ENCODE results near the gene SPTY2D1.
"Not testable (repeated sequence)": the region's sequence is repeated elsewhere in the genome, so short reads cannot be mapped to it uniquely, and the experiment has no call there.

The SPTY2D1 gene, protein sequence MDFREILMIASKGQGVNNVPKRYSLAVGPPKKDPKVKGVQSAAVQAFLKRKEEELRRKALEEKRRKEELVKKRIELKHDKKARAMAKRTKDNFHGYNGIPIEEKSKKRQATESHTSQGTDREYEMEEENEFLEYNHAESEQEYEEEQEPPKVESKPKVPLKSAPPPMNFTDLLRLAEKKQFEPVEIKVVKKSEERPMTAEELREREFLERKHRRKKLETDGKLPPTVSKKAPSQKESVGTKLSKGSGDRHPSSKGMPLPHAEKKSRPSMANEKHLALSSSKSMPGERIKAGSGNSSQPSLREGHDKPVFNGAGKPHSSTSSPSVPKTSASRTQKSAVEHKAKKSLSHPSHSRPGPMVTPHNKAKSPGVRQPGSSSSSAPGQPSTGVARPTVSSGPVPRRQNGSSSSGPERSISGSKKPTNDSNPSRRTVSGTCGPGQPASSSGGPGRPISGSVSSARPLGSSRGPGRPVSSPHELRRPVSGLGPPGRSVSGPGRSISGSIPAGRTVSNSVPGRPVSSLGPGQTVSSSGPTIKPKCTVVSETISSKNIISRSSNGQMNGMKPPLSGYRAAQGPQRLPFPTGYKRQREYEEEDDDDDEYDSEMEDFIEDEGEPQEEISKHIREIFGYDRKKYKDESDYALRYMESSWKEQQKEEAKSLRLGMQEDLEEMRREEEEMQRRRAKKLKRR

GRCh38 chr11:18634140-18635032, at the start of gene SPTY2D1:
SPTY2D1 (minus strand) TSS chr11:18634342; CDS start chr11:18634257, 85 bp downstream.
- H3K4me3 ChIP-seq (ENCODE audit: low read depth, low read length): peak within 1 kb of the TSS; percentile 95
- DNase-seq (ENCODE audit: low read depth): peak; percentile 99
- TF ChIP-seq, protein P1, sequence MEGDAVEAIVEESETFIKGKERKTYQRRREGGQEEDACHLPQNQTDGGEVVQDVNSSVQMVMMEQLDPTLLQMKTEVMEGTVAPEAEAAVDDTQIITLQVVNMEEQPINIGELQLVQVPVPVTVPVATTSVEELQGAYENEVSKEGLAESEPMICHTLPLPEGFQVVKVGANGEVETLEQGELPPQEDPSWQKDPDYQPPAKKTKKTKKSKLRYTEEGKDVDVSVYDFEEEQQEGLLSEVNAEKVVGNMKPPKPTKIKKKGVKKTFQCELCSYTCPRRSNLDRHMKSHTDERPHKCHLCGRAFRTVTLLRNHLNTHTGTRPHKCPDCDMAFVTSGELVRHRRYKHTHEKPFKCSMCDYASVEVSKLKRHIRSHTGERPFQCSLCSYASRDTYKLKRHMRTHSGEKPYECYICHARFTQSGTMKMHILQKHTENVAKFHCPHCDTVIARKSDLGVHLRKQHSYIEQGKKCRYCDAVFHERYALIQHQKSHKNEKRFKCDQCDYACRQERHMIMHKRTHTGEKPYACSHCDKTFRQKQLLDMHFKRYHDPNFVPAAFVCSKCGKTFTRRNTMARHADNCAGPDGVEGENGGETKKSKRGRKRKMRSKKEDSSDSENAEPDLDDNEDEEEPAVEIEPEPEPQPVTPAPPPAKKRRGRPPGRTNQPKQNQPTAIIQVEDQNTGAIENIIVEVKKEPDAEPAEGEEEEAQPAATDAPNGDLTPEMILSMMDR (IDR thresholded peaks at IDR 0.05; ENCODE audit: insufficient read depth, low read depth, low read length, missing control alignments): no peak

DNA sequence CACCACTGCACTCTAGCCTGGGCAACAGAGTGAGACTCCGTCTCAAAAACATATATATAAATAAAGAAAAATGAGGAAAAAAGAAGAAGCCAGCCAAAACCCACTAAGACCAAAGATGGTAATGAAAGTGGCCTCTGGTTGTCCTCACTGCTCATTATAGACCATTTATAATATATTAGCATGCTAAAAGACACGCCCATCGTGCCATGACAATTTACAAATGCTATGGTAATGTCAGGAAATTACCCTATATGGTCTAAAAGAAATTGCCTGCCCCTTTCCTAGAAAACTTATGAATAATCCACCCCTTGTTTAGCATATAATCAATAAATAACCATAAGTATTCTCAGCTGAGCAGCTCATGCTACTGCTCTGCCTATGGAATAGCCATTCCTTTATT, 48.3 kb upstream of the SPTY2D1 start:
- no peak overlapping the region for H3K4me3 ChIP-seq (ENCODE audit: low read depth, low read length)
- no peak for DNase-seq (ENCODE audit: low read depth)
- TF ChIP-seq, protein P1 (IDR thresholded peaks at IDR 0.05; ENCODE audit: insufficient read depth, low read depth, low read length, missing control alignments): no peak

- H3K4me3 ChIP-seq (ENCODE audit: low read depth, low read length); DNase-seq (ENCODE audit: low read depth): not testable (repeated sequence)
These were observed 47.8 kb upstream of the SPTY2D1 start for GRCh38 chr11:18681949-18682348.

DNA sequence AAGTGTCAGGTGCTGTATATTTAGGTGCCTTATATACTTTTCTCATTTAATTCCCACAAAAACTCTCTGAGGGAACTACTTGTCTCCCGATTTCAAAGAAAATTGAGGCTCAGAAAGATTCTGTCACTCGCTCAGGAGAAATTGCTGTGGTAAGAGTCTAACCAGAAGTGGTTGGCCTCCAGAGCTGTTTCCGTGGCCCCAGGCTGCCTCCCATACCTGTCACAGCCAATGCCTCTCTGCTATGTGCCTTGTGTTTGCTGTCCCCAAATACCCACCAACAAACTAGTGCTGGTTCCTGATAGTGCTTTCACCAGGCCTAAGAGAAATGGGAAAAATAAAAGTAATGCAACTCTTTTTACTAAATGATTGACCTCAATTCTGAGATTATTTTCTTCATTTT, 43.4 kb upstream of the SPTY2D1 start:
- TF ChIP-seq, protein P1 (IDR thresholded peaks at IDR 0.05; ENCODE audit: insufficient read depth, low read depth, low read length, missing control alignments): no peak

DNA sequence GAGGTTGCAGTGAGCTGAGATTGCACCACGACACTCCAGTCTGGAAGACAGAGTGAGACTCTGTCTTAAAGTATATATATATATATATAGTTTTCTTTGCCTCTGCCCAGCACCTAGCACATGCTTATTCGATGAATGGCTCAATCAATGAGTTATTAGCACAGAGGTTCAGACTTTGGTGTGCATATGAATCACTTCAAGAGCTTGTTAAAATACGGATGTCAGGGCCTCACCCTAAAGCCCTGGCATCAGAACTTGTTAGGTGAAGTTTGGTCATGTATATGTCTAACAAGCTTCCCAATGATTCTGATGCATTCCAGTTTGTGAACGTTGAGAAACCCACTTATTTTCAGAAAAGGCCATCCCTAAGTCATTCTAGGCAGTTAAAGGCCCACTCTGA, 42.7 kb upstream of the SPTY2D1 start:
- TF ChIP-seq, protein P1 (IDR thresholded peaks at IDR 0.05; ENCODE audit: insufficient read depth, low read depth, low read length, missing control alignments): no peak
- DNase-seq (ENCODE audit: low read depth): no peak
- no peak overlapping the region for H3K4me3 ChIP-seq (ENCODE audit: low read depth, low read length)

More for the DNA sequence above, 43.4 kb upstream of the SPTY2D1 start:
- no peak overlapping the region for H3K4me3 ChIP-seq (ENCODE audit: low read depth, low read length)
- DNase-seq (ENCODE audit: low read depth): no peak

GRCh38 chr11:18672209-18672608, 38.1 kb upstream of the SPTY2D1 start:
- not testable (repeated sequence) for H3K4me3 ChIP-seq (ENCODE audit: low read depth, low read length)
- DNase-seq (ENCODE audit: low read depth): peak; percentile 4

GRCh38 chr11:18671246-18671645, 37.1 kb upstream of the SPTY2D1 start:
- DNase-seq (ENCODE audit: low read depth): no peak
- TF ChIP-seq, protein P1 (IDR thresholded peaks at IDR 0.05; ENCODE audit: insufficient read depth, low read depth, low read length, missing control alignments): no peak
- H3K4me3 ChIP-seq (ENCODE audit: low read depth, low read length): no peak overlapping the region
